Forelimb muscle (tissue), 1 donor: Measurements from ENCODE around the gene FAM124B. TPM values are rescaled to one million over a fixed set of nuclear protein-coding genes. Genes with fewer than 3 reads are reported as not detected.
"Not testable (repeated sequence)": the region's sequence is repeated elsewhere in the genome, so short reads cannot be mapped to it uniquely, and the experiment has no call there.

ENCODE experiments used
- DNase-seq: peaks from one replicate; pipeline ENCODE4 v3.0.0-alpha.2; 2013; ENCODE audit warnings: low read depth
- polyA plus RNA-seq: library from polyadenylated mRNA; unstranded; fragments of 120-200 nt; gene quantifications from one replicate; pipeline ENCODE4 v1.2.1, GENCODE V29; 2013; ENCODE audit not compliant: insufficient read length

The FAM124B gene
- polyA plus RNA-seq, 1 donor: 9.2 TPM

DNA sequence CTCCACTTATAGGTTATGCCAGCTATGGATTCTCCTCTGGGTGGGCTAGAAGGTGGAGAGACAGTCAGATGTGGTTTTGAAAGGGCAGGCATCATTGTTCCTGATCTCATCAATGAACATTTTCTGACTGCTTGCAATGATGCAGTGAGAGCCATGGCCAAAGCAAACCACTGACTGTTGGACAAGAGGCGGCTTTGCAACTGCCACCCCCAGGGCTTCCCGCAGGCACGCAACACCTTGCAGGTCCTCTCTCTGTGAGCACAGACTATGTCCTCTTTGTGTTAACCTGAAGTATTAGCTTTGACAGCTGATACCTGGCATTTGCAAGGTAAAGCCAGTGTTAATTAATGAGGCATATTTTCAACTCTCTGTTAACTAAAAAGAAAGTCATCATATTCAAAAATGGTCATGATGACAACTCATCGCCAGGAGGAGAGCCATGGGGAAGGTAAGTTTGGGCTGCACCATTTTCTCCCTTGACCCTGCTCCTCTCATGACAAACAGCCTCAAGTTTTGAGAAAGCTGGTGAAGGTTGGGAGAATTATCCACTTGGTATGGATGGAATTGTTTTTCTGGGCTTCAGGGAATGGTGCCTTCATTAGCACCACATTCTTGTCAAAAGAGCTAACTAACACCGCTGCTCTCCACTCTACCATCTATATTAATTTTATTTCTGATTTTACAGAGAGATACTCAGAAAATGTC is 14.9 kb upstream of the FAM124B start:
- DNase-seq: no peak

DNA sequence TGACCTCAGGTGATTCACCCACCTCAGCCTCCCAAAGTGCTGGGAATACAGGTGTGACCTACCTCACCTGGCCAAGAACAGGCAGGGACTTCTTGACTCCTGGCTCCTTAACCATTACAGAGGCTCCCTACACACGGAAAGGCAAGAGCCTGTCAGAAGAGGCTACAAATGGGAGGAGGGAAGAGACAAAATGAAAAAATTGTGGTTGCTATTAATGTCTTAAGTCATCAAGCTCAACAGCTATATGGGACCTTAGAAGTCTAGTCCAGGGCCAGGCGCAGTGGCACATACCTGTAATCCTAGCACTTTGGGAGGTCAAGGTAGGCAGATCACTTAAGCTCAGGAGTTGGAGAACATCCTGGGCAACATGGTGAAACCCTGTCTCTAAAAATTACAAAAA is 11.5 kb upstream of the FAM124B start:
- no peak for DNase-seq

DNA sequence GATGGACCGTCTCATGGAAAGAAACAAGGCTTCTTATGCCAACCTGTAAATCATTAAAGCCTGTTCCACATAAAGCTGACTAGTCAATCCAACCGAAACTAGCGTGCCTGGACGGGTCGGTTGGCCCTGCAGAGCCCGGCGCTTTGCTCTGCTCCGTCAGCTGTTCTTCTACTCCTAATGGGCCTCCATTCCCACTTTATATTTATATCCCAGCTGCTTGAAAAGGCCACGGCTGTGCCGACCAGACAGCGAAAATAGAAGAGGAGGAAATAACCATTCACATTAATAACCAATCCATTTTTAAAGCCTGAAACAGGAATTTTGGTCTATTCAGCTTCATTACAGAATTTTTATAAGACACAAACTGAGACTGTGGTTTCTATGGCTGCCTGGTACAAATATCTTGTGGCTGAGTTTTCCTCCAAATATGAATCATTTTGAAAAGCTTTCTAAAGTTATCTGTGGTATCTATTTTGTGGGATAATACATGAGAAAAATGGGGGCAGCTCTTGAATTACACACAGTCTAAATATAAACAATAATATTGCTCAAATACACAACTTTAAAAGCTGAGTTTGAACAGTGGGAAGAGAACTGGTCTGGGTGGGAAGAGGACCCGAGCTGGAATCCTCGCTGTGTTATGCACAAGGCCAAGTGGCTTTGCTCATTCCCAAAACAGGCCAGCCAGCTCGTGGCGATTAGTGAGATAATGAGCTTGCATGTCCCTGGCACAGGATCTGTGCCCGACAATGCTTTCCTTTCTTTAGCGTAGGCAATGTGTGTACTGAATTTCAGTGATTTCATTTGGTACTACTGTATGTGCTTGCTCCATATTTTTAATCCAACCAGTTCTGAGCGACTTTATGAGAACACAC is 10.5 kb upstream of the FAM124B start:
- DNase-seq: no peak

DNA sequence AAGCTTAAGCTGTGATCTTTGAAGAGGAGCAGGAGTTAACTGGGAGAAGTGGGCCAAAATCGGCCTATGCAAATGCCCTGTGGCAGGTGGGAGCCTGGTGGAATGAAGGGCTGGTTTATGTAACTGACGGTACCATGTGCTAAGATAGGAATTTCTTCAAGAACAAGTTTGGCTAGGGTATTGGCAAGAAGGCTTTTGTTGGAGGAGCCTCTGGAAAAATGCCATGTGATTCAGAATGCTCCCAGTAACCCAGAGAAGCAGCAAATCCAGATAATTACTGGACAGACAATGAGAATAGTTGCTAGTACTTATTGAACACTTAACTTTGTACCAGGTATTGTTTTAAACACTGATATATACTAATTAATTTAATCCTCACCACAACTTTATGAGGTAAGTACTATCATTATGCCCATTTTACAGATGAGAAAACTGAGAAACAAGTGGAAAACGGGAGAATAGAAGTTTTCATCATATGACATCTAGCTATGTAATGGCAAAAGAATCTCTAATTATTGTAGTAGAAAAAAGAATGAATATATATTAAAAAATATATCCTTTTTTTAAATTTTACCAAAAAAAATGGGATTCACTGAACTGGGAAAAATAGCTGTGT is 9.1 kb upstream of the FAM124B start:
- DNase-seq: no peak

DNA sequence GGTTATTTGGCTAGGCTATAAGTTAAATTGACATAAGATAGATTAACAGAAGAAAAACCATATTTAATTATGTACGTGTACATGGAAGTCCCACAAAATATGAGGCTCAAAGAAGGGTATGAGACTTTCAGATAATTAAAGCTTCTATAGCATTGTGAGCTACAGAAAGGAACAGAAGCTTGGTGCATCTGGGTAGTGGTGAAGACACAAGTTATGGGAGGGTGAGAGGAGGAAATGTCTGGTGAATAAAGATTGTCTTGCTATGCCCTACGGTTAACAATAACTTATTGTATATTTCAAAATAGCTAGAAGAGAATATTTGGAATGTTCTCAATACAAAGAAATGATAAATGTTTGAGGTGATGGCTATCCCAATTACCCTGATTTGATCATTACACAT is 6.8 kb upstream of the FAM124B start:
- DNase-seq: no peak

DNA sequence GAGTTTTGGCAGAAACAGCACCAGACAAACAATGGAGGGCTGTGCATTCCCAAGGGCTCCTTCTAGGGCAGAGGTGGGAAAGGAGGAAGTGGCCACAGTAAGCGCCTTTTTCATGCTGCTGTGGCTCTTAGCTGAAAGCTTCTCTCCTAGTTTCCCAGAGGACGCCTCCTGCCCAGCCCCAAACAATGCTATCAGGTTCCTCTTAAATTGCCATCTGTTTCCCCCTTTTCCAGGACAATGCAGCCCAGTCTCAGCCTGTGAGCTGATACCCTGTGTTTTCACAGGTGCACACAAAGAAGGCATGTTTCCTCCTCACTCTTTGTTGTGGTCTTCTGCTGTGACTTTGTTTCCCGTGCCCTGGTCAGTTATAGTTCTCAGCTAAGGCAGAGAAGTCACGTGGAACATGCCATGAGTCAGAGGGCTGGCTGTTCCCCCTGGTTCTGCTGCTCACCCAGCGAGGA is 5.4 kb upstream of the FAM124B start:
- no peak for DNase-seq

DNA sequence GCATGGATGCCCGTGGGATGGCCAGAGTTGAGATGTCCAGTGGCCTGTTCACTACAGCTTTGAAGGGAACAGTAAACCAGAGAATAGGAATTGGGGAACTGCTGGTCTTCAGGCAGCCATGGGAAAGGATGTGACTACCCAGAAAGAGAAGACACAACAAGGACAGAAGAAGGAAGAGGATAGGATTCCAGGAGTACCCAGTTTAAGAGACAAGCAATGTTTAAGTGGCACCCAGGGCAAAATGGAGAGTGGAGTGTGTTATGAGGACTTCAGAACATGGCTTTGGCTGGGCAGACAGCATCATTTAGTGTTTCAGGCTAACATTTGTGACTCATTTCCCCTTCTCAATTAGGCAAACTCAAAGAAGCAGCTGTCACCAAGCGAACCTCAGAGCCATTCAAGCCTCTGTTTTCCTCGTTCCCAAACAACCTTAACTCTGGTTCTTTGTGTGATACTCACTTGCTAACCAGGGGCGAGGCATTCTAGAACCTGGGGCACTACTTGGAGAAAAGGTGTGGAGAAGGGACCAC is 4.0 kb upstream of the FAM124B start:
- no peak for DNase-seq

DNA sequence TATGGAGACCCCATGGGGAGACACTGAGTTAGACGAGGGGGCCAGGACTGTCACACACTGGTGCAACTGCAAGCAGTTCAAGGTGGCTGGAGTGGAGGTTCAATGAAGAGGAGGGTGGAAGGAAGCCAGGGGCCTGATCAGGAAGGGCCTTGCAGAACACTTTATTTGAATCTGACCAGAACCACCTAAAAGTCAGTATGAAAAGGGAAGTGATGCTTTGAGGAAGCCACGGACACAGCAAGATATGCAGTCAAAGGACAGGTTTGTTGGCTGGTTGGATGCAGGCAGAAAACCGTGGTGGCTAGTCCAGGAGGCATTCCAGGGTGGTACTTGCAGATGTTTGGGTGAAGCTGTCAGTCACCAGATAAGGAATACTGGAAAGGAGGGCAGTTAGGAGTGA is 3.5 kb upstream of the FAM124B start:
- no peak for DNase-seq

DNA sequence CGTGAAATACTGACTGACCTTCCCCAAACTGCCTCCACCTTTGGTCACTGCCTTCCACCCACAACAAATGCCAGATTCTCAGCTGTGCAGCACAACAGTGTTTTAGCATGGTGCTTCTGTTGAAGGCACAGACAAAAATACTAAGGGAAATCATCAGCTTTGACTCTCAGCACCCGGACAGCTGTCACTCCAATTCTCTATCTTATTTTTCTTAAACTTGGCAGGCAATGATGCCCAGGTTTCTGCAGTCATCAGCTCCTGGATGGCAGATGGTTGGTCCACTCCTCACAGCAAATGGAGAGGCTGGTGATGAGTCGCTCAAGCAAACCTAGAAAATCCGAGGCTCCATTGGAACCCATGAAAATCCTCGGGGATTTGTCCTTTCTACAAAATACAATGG is 2.9 kb upstream of the FAM124B start:
- DNase-seq: no peak

DNA sequence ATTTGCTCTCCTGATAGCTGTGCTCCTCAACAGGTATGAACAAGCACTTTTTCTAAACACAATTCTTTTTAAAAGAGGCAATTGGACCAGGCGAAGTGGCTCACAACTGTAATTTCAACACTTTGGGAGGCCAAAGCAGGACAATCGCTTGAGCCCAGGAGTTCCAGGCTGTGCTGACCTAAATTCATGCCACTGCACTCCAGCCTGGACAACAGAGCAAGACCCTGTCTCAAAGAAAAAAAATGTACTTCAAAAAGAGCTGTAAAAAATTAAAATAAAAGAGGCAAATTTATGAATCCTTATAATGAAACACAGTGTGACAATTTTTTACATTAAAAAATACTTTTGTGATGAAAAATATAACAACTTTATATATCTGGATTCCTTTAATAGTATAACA is 1.8 kb upstream of the FAM124B start:
- no peak for DNase-seq

DNA sequence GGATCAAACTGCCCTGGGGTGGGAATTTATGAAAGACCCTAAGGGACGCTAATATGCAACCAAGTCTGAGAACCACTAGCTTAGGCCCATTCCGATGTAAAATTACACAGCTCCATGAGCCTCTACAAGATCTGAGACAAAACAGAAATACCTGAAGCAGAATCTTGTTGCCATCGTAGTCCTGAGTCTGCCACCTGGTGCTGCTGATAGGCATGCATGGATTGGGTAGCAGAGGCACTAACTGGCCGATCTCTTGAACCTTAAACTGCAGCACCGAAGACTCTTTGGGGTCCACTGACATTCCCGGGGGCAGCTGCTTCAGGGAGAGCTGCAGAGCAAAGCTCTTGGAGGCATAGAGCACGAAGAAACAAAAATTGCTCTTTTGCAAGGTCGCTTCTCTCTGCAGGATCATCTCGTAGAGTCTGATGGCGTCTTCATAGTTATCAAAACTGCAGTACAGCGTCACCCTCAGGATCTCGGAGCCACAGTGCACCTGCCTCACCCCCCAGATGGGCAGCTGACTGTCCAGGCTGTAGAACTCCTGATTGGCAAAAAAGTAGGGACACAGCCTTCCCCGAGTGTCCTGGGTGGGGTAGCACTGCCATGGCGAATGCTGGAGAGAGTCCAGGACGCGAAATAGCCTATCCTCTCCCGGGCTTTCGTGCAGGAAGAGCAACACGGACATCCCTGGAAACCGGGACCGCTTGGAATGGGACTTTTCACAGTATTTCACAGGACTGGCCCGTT is 848 bp downstream of the FAM124B start:
- no peak for DNase-seq

DNA sequence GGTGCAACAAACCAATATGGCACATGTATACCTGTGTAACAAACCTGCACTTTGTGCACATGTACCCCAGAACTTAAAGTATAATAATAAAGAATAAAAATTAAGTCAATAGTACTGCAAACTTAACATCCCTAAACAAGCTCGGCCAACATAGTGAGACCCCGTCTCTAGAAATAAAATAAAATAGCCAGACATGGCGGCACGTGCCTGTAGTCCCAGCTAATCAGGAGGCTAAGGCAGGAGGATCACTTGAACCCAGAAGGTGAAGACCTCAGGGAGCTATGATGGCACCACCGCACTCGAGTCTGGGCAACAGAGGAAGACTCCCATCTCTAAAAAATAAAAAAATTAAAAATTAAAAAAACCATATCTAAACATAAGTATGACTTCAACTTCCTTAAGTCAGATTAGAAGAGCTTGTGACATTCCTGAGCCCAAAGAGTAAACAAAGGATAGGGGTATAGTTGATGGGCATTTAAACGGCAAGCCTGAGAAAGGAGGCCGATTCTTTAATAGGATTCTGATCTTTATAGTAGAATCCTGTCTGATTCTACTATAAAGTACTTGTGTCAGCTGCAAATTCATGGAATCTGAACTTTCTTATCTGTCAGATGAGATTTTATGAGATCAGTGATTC is 1.6 kb downstream of the FAM124B start:
- DNase-seq: no peak

DNA sequence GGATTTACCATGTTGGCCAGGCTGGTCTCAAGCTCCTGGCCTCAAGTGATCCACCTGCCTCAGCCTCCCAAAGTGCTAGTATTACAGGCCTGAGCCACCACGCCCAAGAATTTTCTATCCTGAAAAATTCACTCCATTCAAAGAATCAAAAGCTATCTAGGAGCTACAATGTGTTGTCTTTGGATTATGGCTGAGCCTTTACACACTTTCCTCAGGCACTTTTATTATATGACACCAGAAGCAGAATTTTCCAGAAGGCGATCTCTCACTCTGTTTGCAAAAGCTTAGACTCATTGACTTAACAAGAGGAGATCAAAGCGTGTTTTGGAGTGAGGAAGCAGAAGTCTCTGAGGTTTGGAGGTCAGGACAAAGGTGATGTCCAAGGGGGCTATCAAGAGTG is 3.6 kb downstream of the FAM124B start:
- no peak for DNase-seq

DNA sequence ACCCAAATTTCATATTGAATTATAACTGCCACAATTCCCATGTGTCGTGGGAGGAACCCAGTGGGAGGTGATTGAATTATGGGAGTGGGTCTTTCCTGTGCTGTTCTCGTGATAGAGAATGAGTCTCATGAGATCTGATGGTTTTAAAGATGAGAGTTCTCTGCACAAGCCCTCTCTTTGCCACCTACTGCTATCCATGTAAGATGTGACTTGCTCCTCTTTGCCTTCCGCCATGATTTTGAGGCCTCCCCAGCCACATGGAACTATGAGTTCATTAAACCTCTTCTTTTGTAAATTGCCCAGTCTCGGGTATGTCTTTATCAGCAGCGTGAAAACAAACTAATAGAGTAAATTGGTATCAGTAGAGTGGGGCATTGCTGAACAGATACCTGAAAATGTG is 4.8 kb downstream of the FAM124B start:
- DNase-seq: not testable (repeated sequence)

DNA sequence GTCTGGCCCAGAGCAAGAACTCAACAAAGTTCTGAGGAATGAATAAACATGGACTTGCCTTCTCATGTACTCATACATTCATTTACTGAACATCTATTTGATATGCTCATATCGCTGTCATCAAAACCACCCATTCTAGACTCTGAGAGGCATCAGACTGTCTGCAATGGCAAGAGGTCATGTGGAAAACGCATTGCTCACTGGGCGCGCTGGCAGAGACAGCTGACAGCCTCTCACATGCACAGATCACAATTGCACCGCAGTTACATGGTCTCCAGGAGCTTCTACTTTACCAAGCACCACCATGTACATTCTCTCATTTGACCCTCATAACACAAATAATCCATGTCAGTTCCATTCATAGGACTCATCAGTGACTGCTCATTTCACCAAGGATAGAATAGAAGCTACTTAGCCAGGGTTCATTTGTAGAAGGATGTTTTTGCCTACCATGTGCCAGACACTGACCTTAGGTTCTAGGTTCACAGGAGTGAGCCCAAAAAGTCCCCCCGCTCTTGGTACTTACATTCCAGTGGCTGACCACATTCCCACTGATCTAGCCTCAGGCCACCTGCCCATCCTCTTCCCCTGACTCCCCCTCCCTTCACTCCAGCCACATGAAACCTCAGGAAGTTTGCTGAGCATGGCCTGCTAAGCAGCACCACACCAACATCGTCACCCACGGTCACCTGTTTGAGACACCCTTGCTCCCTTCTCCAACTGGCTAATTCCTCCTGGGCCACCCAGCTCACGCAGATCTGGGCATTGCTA is 6.1 kb downstream of the FAM124B start:
- no peak for DNase-seq

DNA sequence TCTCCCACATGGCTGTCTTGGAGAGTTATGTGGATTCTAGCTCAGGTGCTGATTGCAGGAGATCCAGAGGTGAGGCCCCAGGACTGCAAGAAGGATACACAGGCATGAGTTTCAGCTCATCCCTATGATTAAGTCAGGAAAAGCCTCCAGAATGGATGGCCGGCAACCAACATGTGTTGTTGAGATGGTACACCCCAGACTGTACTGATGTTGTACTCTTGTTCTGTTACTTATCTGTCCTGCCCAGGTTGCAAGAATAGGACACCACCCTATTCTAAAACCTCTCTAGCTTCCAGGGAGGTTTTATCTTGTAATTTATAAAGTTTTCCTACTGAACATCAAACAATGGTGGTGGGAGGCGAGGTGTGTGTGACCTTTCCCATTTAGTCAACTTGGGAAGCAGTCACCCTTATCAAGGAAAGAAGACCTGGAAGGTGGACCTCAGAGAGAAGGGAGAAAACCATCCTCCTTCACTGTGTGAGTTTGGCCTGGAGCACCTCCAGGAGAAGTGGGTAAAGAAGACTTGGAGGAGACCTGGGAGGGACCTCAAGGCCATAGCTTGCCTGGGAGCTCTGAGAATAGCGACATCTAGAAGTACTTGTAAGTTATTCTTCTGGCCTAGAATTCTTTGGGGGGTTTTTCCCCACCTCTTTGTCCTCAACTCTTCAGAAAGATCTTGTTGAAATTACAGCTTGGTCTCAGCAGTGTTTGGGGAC is 8.6 kb downstream of the FAM124B start:
- no peak for DNase-seq

DNA sequence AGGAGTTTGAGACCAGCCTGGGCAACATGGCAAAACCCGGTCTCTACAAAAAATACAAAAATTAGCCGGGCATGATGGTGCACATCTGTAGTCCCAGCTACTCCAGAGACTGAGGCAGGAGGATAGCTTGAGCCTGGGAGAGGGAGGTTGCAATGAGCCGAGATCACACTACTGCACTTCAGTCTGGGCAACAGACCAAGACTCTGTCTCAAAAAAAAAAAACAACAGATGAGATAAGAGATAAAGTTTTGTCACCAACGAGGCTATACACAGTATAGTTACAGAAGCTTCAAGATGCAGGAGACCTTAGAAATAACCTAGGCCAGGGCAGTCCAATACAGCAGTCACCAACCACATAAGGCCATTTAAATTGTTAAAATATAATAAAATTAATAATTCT is 9.4 kb downstream of the FAM124B start:
- DNase-seq: no peak

DNA sequence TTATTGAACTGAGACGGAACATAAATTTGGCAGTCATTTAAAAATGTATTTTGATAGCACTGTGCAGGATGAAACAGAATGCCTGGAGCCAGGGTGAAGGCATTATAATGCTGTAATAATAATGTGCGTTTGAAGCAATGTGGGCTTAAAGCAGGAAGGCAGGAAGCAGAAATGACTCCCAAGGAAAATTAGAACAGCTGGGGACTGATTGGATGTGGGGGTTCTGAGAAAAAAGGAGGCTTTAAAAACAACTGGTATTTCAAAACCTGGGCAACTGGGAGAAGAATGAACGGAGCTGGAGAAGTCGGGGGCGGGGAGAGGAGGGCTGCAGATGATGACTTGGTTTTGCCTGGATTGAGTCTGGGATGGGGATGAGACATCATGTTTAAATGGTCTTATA is 12.6 kb downstream of the FAM124B start:
- no peak for DNase-seq

DNA sequence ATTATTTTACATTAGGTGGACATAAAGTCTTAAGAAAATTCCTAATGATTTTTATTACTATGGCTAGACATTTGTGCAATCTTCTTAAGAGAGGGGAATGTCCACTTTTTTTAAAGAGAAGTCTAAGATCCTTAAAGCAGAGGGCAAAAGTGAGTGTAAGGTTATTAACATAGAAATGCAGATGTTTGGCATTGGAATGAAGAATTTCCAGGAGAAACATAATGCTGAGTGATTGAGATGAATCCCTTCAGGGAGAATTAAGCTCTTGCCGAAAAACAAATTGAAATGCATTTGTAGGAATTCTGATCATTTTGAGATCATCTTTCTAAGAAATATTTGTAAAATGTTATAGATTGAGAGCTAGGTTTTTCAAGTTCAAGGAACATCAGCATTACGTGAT is 15.0 kb downstream of the FAM124B start:
- no peak for DNase-seq
